ENCODE results near the gene URB2.

DNA sequence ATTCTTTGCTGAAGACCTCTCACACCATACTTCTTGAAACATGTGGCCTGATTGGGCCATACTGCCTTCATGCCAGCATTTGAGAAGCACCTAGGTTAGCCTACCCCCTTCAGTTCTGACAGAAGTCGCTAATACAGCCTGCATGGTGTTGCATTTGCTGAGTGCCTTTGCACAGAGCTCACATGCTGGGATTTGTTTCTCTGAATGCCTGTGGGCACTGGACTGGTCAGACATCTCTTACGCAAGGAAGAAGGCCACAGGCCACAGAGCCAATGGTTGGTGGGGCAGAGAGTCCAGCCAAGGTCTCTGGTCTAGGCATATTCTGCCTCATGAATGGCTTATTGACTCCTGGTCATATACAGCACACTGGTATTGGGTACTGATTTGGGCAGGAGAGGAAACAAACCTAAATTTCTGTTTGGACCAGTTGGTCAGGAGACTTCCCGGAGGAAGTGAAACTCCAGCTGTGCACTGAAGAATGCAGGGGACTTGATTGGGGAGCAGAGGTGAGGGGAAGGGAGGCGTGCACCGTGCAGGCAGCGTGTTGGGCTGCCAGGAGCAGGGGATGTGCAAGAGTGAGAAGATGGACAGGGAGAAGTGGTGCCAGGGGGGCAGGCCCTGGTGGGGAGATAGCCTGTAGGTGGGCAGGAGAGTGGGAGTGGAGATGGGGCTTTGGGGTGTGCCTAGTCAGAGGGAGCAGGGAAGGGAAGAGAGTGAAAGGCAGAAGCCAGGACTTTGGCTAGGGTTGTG, 18.1 kb downstream of the URB2 start:
- TF ChIP-seq POLR2A (IDR thresholded peaks at IDR 0.05; ENCODE audit: low read depth) (no peak), CTCF (IDR thresholded peaks at IDR 0.05) (no peak)

All from esophagus muscularis mucosa (tissue), 3 donors.